Measurements from ENCODE around the gene CDK11B.

The CDK11B gene

GRCh38 chr1:1626207-1627141 lies 32.3 kb downstream of the CDK11B start:
- peak; percentile 15 for DNase-seq

- no peak for DNase-seq
Observed at GRCh38 chr1:1625824-1626206, 33.0 kb downstream of the CDK11B start.

GRCh38 chr1:1625404-1625775 lies 33.4 kb downstream of the CDK11B start:
- no peak for DNase-seq

- no peak for DNase-seq
Observed at GRCh38 chr1:1624443-1625403, 34.1 kb downstream of the CDK11B start.

GRCh38 chr1:1623631-1624442 lies 35.0 kb downstream of the CDK11B start:
- DNase-seq: no peak

- no peak for DNase-seq
Observed at GRCh38 chr1:1623181-1623630, 35.6 kb downstream of the CDK11B start.

- no peak for DNase-seq
Observed at GRCh38 chr1:1622788-1623094, 36.1 kb downstream of the CDK11B start.

- no peak for DNase-seq
Observed at GRCh38 chr1:1622010-1622787, 36.6 kb downstream of the CDK11B start.

GRCh38 chr1:1621173-1622009 lies 37.4 kb downstream of the CDK11B start:
- no peak for DNase-seq

GRCh38 chr1:1620433-1621139 lies 38.2 kb downstream of the CDK11B start:
- no peak for DNase-seq

- no peak for DNase-seq
Observed at GRCh38 chr1:1619917-1620361, 38.9 kb downstream of the CDK11B start.

- no peak for DNase-seq
Observed at GRCh38 chr1:1618396-1619068, 40.3 kb downstream of the CDK11B start.

- DNase-seq: no peak
Observed at GRCh38 chr1:1617925-1618324, 40.9 kb downstream of the CDK11B start.

- DNase-seq: no peak
Observed at GRCh38 chr1:1617516-1617915, 41.3 kb downstream of the CDK11B start.

- DNase-seq: no peak
Observed at GRCh38 chr1:1616838-1617237, 42.0 kb downstream of the CDK11B start.

- DNase-seq: no peak
Observed at GRCh38 chr1:1616045-1616790, 42.6 kb downstream of the CDK11B start.

GRCh38 chr1:1615256-1616044 lies 43.4 kb downstream of the CDK11B start, which contains the start of gene MIB2:
Gene MIB2, plus strand, starts transcription at chr1:1615500. Its CDS starts 7,953 bp downstream, at chr1:1623453.
- peak; percentile 99 for DNase-seq

GRCh38 chr1:1614954-1615255 lies 43.9 kb downstream of the CDK11B start:
- no peak for DNase-seq
